Cardiac fibroblast (primary cell): ENCODE measurements around the gene BAIAP3.

Experiments
- DNase-seq, 2 donors: peaks; one replicate each; pipeline versions ENCODE4 v3.0.0 to v3.0.0-alpha.2; 2010; ENCODE audit warnings: low read depth in 2 of 2
- H3K4me3 ChIP-seq, 2 donors: replicated peaks in 1 of 2; 1 replicate in 1 of 2; 2 replicates in 1 of 2; pipeline ENCODE4 v1.5.1; 2011; ENCODE audit warnings: low read depth in 2 of 2, low read length in 2 of 2, mild to moderate bottlenecking in 2 of 2, moderate library complexity in 1 of 2
- TF ChIP-seq, protein P1 (sequence below): IDR thresholded peaks from one replicate; pipeline ENCODE4 v1.5.1; 2011; ENCODE audit warnings: low read depth, mild to moderate bottlenecking, low read length, inconsistent platforms

BAIAP3 gene

GRCh38 chr16:1395444-1396031, 62.1 kb downstream of the BAIAP3 start:
- H3K4me3 ChIP-seq, result no peak overlapping the region
- no peak for DNase-seq
- TF ChIP-seq, protein P1, sequence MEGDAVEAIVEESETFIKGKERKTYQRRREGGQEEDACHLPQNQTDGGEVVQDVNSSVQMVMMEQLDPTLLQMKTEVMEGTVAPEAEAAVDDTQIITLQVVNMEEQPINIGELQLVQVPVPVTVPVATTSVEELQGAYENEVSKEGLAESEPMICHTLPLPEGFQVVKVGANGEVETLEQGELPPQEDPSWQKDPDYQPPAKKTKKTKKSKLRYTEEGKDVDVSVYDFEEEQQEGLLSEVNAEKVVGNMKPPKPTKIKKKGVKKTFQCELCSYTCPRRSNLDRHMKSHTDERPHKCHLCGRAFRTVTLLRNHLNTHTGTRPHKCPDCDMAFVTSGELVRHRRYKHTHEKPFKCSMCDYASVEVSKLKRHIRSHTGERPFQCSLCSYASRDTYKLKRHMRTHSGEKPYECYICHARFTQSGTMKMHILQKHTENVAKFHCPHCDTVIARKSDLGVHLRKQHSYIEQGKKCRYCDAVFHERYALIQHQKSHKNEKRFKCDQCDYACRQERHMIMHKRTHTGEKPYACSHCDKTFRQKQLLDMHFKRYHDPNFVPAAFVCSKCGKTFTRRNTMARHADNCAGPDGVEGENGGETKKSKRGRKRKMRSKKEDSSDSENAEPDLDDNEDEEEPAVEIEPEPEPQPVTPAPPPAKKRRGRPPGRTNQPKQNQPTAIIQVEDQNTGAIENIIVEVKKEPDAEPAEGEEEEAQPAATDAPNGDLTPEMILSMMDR, result no peak

DNA sequence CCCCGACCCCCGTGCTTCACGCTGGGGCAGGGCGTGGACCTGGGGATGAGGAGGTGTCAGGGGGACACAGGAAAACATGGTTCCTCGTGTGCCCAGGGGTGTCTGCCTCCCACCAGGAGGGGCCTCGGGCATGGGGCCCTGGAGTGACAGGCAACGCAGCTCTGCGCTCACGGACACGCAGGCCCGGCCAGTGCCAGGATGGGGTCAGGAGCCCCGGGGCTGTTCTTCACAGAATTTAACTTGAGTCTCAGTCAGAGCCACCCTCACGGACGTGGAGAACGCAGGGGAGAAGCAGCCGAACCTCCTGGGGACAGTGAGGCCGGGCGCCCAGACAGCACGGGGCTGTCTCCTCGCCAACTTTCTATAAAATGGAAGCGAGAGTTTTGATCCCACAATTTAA, 64.3 kb downstream of the BAIAP3 start:
- TF ChIP-seq, protein P1, result no peak
- no peak overlapping the region for H3K4me3 ChIP-seq
- DNase-seq, result no peak

DNA sequence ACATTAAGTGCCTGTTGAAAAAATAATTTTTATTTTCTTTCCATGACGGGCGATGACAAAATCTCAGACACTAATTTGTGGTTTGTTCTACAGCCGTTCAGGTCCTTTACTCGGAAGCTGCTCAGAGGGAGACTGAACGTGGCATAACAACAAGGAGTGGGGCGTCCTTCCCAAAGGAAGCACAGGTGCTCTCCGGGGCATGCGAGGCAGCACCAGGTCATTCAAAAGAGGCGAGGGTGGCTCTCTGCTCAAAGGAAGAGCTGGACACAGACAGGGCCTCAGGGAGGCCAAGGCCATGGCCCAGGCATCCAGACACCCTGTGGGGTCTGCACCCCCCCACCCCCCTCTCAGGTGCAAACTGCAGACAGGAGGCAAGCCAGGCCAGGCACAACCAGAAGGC, 64.9 kb downstream of the BAIAP3 start:
- DNase-seq, result no peak
- no peak overlapping the region for H3K4me3 ChIP-seq
- TF ChIP-seq, protein P1, result no peak
